Kidney (tissue), 14 donors: ENCODE data around the gene SCARB1. TPM values are rescaled to one million over a fixed set of nuclear protein-coding genes. Genes with fewer than 3 reads are reported as not detected.

Experiments
- DNase-seq, 5 donors: peaks; one replicate each; pipeline ENCODE4 v3.0.0-alpha.2; 2013 to 2020
- FAIRE-seq: peaks from 2 replicates; lab custom pipeline; 2012; peaks lifted over from hg19 to GRCh38; lab: Jason Lieb, UNC
- H3K27ac ChIP-seq, 2 donors: one replicate each; pipeline ENCODE4 v1.7.0; 2013; ENCODE audit warnings: low read depth in 2 of 2, low read length in 2 of 2, inconsistent platforms in 1 of 2
- H3K27me3 ChIP-seq: one replicate; pipeline ENCODE4 v1.7.1; 2013; ENCODE audit warnings: low read length, inconsistent platforms; ENCODE audit not compliant: control insufficient read depth, insufficient read depth
- H3K36me3 ChIP-seq, 3 donors: one replicate each; pipeline versions ENCODE4 v1.7.0 to v1.7.1; 2013; ENCODE audit warnings: low read length in 3 of 3, control low read depth in 1 of 3, inconsistent platforms in 1 of 3; ENCODE audit not compliant: insufficient read depth in 3 of 3, control insufficient read depth in 2 of 3
- H3K4me1 ChIP-seq, 3 donors: one replicate each; pipeline versions ENCODE4 v1.7.0 to v1.7.1; 2013; ENCODE audit warnings: low read length in 3 of 3, inconsistent platforms in 1 of 3, low read depth in 1 of 3; ENCODE audit not compliant: control insufficient read depth in 2 of 3, insufficient read depth in 2 of 3
- H3K4me3 ChIP-seq, 3 donors: one replicate each; pipeline versions ENCODE4 v1.7.0 to v1.8.1; 2013; ENCODE audit warnings: low read length in 3 of 3, control low read depth in 1 of 3, inconsistent platforms in 1 of 3
- H3K9ac ChIP-seq, 3 donors: one replicate each; pipeline versions ENCODE4 v1.7.0 to v1.7.1; 2013; ENCODE audit warnings: low read length in 3 of 3, control low read depth in 1 of 3, inconsistent platforms in 1 of 3
- H3K9me3 ChIP-seq, 3 donors: one replicate each; pipeline versions ENCODE4 v1.7.0 to v1.7.1; 2013; ENCODE audit warnings: low read length in 3 of 3, control low read depth in 1 of 3, inconsistent platforms in 1 of 3; ENCODE audit not compliant: control insufficient read depth in 2 of 3, insufficient read depth in 1 of 3
- intact Hi-C: fragments of 100-400 bp; cut with DNase I; formaldehyde crosslinking; loops from one replicate; pipeline ENCODE4 v1.11.1; 2022
- polyA plus RNA-seq: library from polyadenylated mRNA; stranded (reverse); fragments of 350-450 nt; fragmentation: Illumina TruSeq; extraction: RNeasy Lipid Tissue Mini Kit (QIAGEN cat#74804); gene quantifications from one replicate; pipeline ENCODE4 v1.2.3, GENCODE V29; 2014; ENCODE audit warnings: low read depth, low replicate concordance; ENCODE audit not compliant: insufficient read depth
- total RNA-seq: library from RNA; stranded (reverse); fragmentation: NEBNext Ultra II Directional; extraction: Animal tissue kit (Norgen Biotek cat#: 25700); gene quantifications from one replicate; pipeline ENCODE4 v1.2.1, GENCODE V29; 2021
- TF ChIP-seq, protein P1 (sequence below): IDR thresholded peaks from 3 replicates; pipeline ENCODE4 v1.5.1; 2012; ENCODE audit warnings: mild to moderate bottlenecking, moderate library complexity, borderline replicate concordance; ENCODE audit not compliant: insufficient read depth; ENCODE audit errors: extremely low read depth
- donor health status: control.
- donor health status: control.
- donor health status: control.
- donor health status: control.
- donor health status: control.
- donor health status: DM: yes; HTN: yes; CAD: no.
- donor health status: Normal renal cell carcinoma (clear cell type).

Gene SCARB1
- total and polyA plus RNA-seq, 2 donors from 2014 or later: 12.3 to 13.2 TPM

DNA sequence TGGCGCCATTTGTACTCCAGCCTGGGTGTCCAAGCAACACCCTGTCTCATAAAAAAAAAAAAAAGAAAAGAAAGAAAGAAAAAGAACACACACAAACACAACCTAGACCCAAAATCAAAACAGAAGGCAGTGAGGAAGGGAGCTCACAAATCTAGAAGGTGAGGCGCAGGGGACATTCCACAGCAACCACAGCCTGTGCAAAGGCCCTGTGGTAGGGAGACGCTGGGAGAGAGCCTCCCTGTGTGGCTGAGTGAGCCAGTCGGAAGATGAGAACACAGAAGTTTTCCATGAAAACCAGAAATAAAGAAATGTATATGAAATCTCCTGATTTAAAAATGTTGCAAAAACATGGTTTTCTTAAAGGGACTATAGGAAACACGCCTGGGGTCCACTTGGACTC is 44.6 kb downstream of the SCARB1 start:
- Histone ChIP-seq H3K9ac (no peak overlapping the region), H3K27me3 (no peaks in the 10 kb centered on the region), H3K4me1 (no peaks in the 10 kb centered on the region), H3K4me3 (no peak overlapping the region), H3K27ac (no peak overlapping the region), H3K9me3 (no peaks in the 10 kb centered on the region), H3K36me3 (no peaks in the 10 kb centered on the region)
- FAIRE-seq: no peak
- DNase-seq: no peak
- TF ChIP-seq, protein P1, sequence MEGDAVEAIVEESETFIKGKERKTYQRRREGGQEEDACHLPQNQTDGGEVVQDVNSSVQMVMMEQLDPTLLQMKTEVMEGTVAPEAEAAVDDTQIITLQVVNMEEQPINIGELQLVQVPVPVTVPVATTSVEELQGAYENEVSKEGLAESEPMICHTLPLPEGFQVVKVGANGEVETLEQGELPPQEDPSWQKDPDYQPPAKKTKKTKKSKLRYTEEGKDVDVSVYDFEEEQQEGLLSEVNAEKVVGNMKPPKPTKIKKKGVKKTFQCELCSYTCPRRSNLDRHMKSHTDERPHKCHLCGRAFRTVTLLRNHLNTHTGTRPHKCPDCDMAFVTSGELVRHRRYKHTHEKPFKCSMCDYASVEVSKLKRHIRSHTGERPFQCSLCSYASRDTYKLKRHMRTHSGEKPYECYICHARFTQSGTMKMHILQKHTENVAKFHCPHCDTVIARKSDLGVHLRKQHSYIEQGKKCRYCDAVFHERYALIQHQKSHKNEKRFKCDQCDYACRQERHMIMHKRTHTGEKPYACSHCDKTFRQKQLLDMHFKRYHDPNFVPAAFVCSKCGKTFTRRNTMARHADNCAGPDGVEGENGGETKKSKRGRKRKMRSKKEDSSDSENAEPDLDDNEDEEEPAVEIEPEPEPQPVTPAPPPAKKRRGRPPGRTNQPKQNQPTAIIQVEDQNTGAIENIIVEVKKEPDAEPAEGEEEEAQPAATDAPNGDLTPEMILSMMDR: no peak
- intact Hi-C loops: no loop called here

DNA sequence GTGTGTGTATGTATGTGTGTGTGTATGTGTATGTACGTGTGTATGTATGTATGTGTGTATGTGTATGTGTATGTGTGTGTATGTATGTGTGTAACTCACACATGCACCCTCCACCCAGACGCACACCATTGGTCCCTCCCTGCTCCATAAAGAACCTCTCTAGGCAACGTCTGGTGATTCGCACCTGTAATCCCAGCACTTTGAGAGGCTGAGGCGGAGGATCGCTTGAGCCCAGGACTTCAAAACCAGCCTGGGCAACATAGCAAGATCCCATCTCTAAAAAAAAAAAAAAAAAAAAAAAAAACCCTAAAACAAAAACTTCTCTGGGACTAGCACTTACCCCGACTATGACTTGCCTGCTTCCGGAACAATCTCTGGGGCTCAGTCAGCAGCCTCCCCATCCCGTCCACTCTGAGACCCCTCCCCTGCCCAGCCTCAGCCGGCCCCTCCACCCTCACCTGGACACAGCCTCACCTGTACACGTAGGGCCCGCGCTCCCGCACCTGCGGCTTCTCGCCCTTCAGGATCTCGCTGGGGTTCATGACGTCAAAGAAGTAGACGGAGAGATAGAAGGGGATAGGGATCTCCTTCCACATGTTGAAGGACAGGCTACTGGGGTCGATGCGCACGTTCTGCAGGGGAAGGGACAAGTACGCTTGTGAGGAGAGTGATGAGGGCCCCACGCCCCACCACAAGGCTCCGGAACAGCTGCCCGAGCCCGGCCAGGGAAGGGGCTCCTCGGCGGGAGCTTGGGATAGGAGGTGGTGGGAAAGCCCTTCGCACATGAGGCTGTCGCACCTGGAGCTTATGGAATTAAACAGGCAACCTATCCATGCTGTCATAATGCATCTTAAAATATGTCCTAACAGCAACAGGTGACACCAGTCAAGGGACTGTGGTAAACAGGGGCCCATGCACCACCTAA is 46.3 kb downstream of the SCARB1 start:
- Histone ChIP-seq H3K36me3 (no peaks in the 10 kb centered on the region), H3K9me3 (no peaks in the 10 kb centered on the region), H3K27me3 (no peaks in the 10 kb centered on the region), H3K9ac (no peak overlapping the region), H3K4me3 (no peak overlapping the region), H3K27ac (no peak overlapping the region), H3K4me1 (no peaks in the 10 kb centered on the region)
- no peak for DNase-seq
- TF ChIP-seq, protein P1: no peak
- intact Hi-C loops: no loop called here
- FAIRE-seq: no peak

GRCh38 chr12:124816295-124816854 is 47.3 kb downstream of the SCARB1 start:
- Histone ChIP-seq H3K4me3 (no peak overlapping the region), H3K9ac (no peak overlapping the region), H3K9me3 (no peaks in the 10 kb centered on the region), H3K27me3 (no peaks in the 10 kb centered on the region), H3K36me3 (no peaks in the 10 kb centered on the region), H3K27ac (no peak overlapping the region), H3K4me1 (no peaks in the 10 kb centered on the region)
- intact Hi-C loops: no loop called here
- TF ChIP-seq, protein P1: no peak
- DNase-seq (no peak), FAIRE-seq (no peak)
